Measurements from ENCODE around the gene ZNF358. TPM values are rescaled to one million over a fixed set of nuclear protein-coding genes. Genes with fewer than 3 reads are reported as not detected.

ZNF358 gene
- total RNA-seq, 1 donor, result 13.8 TPM

DNA sequence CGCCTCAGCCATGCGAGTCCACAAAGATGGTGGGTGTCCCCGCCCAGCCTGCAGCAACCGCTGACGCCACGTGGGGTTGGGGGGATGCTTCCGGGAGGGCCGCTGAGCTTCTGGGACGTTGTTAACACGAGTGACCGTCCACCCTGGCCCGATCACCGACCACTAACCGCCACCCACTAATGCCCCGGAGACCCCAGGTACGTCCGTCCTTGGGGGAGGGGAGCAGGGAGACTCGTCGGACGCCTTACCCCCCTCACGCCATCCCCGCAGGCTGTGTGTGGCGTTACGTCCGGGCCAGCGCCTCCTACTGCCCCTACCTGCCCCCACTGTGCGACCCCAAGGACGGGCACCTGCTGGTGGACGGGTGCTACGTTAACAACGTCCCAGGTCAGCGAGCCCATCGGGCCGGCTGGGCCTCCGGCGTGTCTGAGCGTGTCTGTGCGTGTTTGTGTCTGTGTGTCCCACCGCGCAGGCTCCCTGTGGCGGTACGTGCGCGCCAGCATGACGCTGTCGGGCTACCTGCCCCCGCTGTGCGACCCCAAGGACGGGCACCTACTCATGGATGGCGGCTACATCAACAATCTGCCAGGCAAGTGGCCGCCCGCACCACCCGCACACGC, 40.9 kb downstream of the ZNF358 start:
- TF ChIP-seq, protein P1, sequence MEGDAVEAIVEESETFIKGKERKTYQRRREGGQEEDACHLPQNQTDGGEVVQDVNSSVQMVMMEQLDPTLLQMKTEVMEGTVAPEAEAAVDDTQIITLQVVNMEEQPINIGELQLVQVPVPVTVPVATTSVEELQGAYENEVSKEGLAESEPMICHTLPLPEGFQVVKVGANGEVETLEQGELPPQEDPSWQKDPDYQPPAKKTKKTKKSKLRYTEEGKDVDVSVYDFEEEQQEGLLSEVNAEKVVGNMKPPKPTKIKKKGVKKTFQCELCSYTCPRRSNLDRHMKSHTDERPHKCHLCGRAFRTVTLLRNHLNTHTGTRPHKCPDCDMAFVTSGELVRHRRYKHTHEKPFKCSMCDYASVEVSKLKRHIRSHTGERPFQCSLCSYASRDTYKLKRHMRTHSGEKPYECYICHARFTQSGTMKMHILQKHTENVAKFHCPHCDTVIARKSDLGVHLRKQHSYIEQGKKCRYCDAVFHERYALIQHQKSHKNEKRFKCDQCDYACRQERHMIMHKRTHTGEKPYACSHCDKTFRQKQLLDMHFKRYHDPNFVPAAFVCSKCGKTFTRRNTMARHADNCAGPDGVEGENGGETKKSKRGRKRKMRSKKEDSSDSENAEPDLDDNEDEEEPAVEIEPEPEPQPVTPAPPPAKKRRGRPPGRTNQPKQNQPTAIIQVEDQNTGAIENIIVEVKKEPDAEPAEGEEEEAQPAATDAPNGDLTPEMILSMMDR (IDR thresholded peaks at IDR 0.05; ENCODE audit: insufficient read depth, low read depth, low read length), result no peak
- DNase-seq (ENCODE audit: low read depth), result no peak
- no peak overlapping the region for H3K4me3 ChIP-seq (ENCODE audit: low read depth, low read length)

DNA sequence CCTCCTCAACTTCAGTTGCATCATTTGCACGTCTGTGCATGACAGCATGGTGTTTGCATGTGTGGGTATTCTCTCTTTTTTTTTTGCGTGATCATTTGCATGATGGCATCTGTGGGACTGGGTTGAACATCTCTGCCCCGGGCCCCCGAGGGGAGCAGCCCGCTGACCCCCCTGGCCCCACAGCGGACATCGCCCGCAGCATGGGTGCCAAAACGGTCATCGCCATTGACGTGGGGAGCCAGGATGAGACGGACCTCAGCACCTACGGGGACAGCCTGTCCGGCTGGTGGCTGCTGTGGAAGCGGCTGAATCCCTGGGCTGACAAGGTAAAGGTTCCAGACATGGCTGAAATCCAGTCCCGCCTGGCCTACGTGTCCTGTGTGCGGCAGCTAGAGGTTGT, 42.8 kb downstream of the ZNF358 start:
- no peak overlapping the region for H3K4me3 ChIP-seq (ENCODE audit: low read depth, low read length)
- TF ChIP-seq, protein P1 (IDR thresholded peaks at IDR 0.05; ENCODE audit: insufficient read depth, low read depth, low read length), result no peak
- DNase-seq (ENCODE audit: low read depth), result no peak

GRCh38 chr19:7559102-7559501, 43.2 kb downstream of the ZNF358 start:
- no peak overlapping the region for H3K4me3 ChIP-seq (ENCODE audit: low read depth, low read length)
- no peak for DNase-seq (ENCODE audit: low read depth)
- TF ChIP-seq, protein P1 (IDR thresholded peaks at IDR 0.05; ENCODE audit: insufficient read depth, low read depth, low read length), result no peak

DNA sequence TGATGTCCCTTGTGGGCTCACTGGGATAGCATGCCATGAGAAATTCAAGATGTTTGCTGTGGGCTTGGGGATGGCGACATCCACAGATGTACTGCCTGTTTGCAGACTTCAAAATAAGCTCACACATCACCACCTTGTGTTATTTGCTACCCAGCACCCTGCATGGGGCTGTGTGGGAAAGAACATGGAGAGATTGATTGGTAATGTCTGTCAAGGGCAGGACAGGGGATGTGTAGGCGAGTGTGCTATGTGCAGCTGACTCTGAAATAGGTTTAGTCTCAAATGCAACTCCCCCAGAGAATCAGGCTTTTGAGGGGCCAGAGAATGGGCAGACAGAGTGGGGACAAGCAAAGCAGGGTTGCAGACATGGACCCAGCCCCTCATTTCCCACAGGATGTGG, 44.4 kb downstream of the ZNF358 start:
- TF ChIP-seq, protein P1 (IDR thresholded peaks at IDR 0.05; ENCODE audit: insufficient read depth, low read depth, low read length), result no peak
- no peak overlapping the region for H3K4me3 ChIP-seq (ENCODE audit: low read depth, low read length)
- DNase-seq (ENCODE audit: low read depth), result no peak

GRCh38 chr19:7561325-7561724, 45.4 kb downstream of the ZNF358 start:
- TF ChIP-seq, protein P1 (IDR thresholded peaks at IDR 0.05; ENCODE audit: insufficient read depth, low read depth, low read length), result no peak
- no peak overlapping the region for H3K4me3 ChIP-seq (ENCODE audit: low read depth, low read length)
- no peak for DNase-seq (ENCODE audit: low read depth)

GRCh38 chr19:7562646-7563393, 46.9 kb downstream of the ZNF358 start:
- TF ChIP-seq, protein P1 (IDR thresholded peaks at IDR 0.05; ENCODE audit: insufficient read depth, low read depth, low read length), result no peak
- DNase-seq (ENCODE audit: low read depth), result peak; percentile 6
- no peak overlapping the region for H3K4me3 ChIP-seq (ENCODE audit: low read depth, low read length)

Measured in fibroblast of villous mesenchyme (primary cell).